Measurements from ENCODE around the gene HK1.

The HK1 gene

GRCh38 chr10:69379800-69380199 lies 101.5 kb downstream of the HK1 start:
- no peak for DNase-seq

- DNase-seq, result peak; percentile 91
Observed at GRCh38 chr10:69382382-69383117, 104.3 kb downstream of the HK1 start.

DNA sequence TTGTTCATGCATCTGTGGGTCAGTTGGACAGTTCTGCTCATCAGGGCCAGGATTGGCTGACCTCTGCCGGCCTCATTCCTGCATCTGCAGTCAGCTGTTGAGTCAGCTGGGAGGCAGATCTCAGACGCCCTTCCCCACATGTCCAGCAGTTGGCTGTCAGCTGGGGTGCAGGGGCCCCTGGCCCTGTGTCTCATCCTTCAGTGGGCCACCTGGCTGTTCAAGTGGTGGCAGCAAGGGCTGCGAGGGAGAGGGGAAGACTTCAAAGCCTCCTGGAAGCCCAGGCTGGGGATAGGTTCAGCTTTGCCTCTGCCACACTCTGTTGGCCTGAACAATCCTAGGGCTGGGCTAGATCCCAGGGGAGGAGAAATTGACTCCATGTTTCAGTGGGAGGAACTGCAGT lies 105.3 kb downstream of the HK1 start:
- peak; percentile 27 for DNase-seq

GRCh38 chr10:69384320-69384719 lies 106.0 kb downstream of the HK1 start:
- no peak for DNase-seq

DNA sequence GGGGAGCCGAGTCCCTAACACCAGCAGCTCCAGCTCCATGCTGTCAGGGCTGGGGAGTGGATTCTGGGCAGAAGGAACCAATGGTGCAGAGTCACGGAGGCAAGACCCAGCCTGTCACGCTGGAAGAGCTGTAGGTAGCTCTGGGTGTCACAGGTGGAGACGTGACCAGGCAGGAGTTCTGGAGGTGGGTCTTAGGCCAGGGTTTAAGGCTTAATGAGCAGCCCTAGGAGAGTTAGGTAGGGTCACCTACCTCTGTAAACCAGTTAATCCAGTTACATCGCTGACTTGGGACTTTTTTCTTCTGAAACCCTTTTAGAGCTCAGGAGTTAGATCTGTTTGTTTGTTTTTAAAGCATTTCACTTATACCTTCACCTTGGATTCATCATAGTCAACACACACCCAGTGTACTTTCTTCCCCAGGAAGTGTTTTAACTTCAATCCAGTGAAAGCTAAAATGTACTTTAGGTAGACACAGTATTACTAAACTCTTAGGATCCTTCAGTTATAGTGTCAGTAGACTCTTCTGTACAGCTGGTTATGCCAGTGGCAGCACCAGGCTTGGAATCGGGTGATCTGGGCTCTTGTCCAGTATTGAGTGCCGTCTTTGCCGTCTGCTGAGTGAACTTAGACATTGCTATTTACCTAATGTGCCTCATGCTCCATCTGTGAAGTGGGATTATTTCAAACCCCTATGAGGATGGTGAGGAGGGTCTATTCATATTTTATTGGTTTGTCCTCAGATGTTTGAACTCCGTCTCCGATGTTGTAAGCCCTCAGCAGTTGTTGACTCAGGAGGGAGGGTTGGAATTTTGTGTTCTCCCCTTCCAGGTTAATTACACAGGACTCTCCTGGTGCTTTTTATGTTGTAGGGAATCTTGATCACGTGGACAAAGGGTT lies 107.4 kb downstream of the HK1 start:
- DNase-seq, result no peak

- no peak for DNase-seq
Observed at GRCh38 chr10:69387500-69387899, 109.2 kb downstream of the HK1 start.

- no peak for DNase-seq
Observed at GRCh38 chr10:69388488-69388887, 110.2 kb downstream of the HK1 start.

DNA sequence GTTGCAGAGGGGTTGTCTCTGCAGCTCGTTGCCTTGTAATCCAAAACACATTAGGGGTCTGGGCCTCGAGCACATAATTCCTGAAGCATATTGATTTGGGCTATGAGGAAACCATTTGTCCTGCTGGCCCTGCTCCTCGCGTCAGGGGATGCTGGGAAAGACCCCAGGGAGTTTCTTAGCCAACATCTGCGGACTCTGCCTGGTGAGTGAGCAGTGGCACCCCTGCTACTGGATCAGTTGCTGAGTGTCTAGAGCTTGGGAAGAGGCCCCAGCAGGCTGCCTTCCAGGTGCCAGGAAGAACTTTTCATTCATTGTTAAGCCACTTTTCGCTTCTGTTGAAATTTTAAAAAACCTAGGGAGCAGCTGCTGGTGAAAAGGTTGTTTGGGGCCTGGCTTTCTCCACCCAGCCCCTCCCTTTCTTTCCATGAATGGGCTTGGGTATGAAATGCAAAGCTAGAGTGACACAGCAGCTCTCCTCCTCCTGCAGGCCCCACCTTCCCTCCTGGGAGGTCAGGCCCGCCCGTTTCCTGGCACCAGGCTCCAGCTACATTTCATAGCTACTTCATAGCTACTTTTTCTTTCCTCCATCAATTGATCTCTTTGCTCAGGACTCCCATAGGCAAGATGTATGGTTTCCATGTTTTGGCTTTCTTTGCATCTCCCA lies 111.7 kb downstream of the HK1 start:
- DNase-seq, result peak; percentile 46

DNA sequence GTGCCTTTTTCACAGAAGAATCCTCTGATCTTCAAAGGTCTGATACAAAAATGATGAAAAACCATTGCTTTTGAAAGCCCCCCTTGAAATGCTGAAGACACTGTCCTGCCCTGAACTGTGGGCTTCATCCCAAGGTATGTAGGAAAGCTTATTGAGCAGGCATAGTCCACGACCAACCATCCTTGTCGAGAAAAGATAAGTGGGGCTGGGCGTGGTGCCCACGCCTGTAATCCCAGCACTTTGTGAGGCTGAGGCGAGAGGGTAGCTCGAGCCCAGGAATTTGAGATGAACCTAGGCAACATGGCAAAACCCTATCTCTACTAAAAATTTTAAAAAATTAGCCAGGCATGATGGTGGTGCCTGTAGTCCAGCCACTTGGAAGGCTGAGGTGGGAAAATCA lies 112.9 kb downstream of the HK1 start:
- DNase-seq, result no peak

DNA sequence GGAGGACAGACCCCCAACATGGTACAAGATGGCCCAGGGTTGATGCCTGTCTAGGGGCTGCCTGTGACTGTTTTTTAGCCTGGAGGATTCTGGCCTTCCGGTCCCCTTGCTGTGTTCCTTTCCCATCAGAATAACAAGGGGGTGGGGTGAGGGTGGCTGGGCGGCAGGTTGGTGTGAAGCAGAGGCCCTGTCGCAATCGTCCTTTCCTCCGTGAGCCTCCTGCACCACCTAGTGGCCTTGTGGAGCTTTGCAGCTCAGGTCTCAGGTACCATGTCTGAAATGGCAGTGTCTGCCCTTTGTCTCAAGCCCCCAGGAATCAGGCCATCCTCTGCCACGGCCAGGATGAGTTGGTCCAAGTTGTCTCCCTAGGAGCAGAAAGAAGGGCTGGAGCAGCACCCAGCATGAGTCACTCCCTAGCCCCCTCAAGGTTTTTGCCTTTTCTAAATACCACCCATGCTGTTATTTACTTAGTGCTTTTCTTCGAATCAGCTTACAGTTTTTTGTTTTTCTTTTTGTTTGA lies 114.2 kb downstream of the HK1 start:
- peak; percentile 74 for DNase-seq

DNA sequence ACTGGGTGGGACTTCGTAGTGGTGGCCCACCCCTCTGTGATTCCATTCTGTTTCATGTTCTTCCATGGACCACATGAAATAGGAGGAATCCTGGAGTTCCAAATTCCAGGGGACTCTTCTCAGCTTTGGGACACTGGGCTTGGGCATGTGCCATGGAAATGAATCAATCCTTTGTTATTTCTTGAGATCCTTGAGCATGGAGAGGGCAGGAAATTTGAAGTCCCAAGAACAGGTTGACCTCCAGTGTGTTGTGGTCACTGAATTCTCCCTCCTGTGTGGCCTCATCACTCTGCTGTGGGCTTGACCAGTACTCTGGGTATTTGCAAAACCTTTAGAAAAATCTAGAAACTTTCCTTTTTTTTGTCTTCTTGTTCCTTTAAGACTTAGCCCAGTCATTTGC lies 115.7 kb downstream of the HK1 start:
- no peak for DNase-seq

DNA sequence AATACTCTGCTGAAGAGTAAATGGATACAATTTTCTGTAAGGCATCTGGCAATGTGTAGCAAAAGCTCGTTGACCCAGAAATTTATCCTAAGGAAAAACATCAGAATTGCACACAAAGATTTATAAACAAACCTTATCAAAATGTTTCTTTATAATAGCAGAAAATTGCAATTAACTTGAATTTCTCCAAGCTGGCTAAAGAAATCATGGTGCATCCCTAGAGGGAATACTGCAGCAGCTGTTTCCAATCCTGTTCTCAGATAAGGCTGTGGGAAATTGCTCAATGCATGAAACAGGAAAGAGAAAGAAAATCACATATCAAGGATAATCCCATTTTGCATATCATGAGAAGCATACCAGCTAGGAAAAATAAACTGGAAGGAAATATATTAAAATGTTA lies 119.7 kb downstream of the HK1 start:
- peak; percentile 18 for DNase-seq

DNA sequence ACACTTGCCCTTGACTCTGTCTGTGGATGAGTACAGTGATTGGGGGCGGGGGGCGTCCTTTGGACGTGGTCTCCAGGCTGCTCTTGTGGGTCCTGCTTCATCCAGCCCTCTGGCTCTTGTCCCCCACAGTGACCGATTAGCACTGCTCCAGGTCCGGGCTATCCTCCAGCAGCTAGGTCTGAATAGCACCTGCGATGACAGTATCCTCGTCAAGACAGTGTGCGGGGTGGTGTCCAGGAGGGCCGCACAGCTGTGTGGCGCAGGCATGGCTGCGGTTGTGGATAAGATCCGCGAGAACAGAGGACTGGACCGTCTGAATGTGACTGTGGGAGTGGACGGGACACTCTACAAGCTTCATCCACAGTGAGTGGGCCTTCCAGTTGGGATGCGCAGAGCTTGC lies 120.2 kb downstream of the HK1 start:
- DNase-seq, result no peak

GRCh38 chr10:69400936-69401335 lies 122.6 kb downstream of the HK1 start:
- DNase-seq, result no peak

- no peak for DNase-seq
Observed at GRCh38 chr10:69401416-69401815, 123.1 kb downstream of the HK1 start.

- DNase-seq, result no peak
Observed at GRCh38 chr10:69402386-69402785, 124.1 kb downstream of the HK1 start.

- no peak for DNase-seq
Observed at GRCh38 chr10:69403066-69403465, 124.8 kb downstream of the HK1 start.

DNA sequence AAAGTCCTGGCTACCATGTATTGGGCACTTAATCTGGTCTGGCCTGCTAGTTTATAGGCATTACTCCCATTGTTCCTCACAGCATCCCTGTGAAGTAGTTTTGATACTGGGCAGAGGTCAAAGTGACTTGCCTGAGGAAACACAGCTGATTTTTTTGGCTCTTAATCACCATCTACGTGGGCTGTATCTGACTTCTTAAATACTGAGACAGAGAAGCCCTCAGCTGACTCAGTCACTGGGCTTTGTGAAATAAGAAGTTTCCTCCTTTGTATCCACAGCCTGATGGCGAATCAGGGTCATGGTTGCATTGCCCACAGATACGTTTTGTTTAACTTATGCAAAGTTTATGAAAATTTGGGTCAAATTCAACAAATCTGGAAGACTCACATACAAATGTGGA lies 125.2 kb downstream of the HK1 start:
- DNase-seq, result peak; percentile 39

DNA sequence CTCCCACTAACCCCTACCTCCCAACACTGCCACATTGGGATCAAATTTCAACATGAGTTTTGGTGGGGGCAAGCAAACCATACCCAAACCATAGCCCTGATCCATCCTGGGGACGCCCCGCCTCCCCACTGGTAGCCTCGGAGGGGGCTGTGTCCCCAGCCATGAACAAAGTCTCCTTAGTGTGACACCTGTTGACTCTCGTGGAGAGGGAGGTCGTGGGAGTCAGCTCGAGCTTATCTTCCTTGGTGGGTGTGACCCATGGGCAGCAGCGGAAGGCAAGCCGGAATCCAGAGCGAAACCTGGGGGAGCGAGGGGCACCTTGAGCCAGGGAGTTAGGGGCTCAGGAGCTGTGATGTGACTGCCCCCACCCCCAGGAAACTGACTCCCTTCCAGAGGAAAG lies 126.5 kb downstream of the HK1 start:
- no peak for DNase-seq

GRCh38 chr10:69405221-69405620 lies 126.9 kb downstream of the HK1 start:
- DNase-seq, result no peak

DNA sequence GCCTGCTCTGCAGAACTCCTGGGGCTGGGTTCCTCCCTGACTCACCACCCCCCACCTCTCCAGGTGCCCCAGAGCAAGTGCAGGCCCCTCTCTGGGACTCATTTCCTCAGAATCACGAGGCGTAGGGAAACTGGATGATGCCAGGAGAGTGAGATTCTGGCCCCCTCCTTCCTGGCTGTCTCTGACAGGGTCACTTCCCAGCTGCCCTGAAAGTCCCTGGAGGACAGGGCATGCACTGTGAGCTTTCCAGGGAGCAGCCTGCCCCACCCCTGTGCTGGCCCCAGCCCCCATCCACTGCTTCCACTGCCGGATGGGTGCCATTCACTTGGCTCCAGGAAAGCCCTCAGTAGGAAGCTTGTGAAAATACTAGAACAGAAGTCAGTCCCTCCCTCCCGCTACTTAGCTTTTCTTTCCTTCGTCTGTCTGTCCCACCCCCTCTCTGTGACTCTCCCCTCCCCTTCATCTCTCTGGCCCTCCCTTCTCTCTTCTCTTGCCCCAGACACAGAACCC lies 128.1 kb downstream of the HK1 start:
- no peak for DNase-seq

- DNase-seq, result no peak
Observed at GRCh38 chr10:69406816-69407580, 128.7 kb downstream of the HK1 start.
